ENCODE data around the gene PCBP1. TPM values are rescaled to one million over a fixed set of nuclear protein-coding genes. Genes with fewer than 3 reads are reported as not detected.

Gene PCBP1
- total and polyA plus RNA-seq, 9 of the 15 experiments (the other 6 are each of a cell fraction or from before 2014, with no cell fraction given), result 19.2 to 407 (median 78.1) TPM

DNA sequence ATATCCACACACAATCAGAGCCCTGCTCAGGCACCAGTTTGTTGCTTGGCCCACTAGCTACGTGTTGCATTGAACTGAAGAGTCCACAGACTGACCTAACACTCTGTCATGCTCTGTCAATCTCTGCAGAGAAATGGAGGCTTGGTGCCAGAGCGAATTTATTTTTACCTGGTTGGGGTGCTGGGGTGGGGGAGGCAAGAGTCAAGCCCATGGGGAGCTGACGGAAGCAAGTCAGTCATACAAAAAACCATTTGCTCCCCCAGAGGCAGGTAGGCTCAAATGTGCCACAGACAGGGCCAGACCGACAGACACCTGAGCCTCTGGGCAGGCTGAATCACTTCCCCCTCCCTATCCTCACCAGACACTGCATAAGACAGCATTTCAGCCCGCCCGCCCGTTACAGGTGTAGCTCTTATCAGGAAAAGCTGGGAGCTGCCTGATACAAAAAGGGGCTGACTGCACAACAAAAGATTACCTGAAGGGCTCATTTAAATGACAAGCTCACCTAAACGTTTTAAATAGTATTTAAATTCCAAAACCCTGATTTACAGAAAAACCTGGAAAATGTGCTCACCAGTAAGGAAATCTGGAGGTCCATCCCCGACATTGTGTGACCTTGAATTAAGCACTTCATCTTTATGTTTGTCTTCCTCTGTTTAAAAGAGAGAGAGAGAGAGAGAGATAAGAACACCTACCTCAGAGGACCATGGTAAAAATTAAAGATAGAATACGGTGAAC lies 2.1 kb upstream of the PCBP1 start (continued):
- TF ChIP-seq, protein P1, sequence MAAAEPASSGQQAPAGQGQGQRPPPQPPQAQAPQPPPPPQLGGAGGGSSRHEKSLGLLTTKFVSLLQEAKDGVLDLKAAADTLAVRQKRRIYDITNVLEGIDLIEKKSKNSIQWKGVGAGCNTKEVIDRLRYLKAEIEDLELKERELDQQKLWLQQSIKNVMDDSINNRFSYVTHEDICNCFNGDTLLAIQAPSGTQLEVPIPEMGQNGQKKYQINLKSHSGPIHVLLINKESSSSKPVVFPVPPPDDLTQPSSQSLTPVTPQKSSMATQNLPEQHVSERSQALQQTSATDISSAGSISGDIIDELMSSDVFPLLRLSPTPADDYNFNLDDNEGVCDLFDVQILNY (CRISPR knock-in tag; IDR thresholded peaks at IDR 0.05), result no peak
- TF ChIP-seq PRDM10 (IDR thresholded peaks at IDR 0.05; ENCODE audit: partially characterized antibody), result no peak
- no peak for TF ChIP-seq NEUROD1 (IDR thresholded peaks at IDR 0.05; ENCODE audit: borderline replicate concordance, low read depth, low read length, partially characterized antibody)
- TF ChIP-seq CTBP1 (IDR thresholded peaks at IDR 0.05; ENCODE audit: borderline replicate concordance), result peak; percentile 81; the same call in 1 of the 2 replicates
- TF ChIP-seq ZNF764 (CRISPR knock-in tag; IDR thresholded peaks at IDR 0.05; ENCODE audit: low read depth), result no peak
- no peak for TF ChIP-seq ZNF274 (IDR thresholded peaks at IDR 0.05; ENCODE audit: borderline replicate concordance, low read depth, low read length)
- no peak for TF ChIP-seq U2AF1 (optimal IDR thresholded peaks at IDR 0.05; ENCODE audit: low read depth, low read length)
- no peak for TF ChIP-seq ZNF165 (CRISPR knock-in tag; IDR thresholded peaks at IDR 0.05; ENCODE audit: borderline replicate concordance)
- no peak for TF ChIP-seq HBP1 (CRISPR knock-in tag; IDR thresholded peaks at IDR 0.05)
- TF ChIP-seq ZNF347 (CRISPR knock-in tag; IDR thresholded peaks at IDR 0.05; ENCODE audit: low read depth), result no peak
- TF ChIP-seq EHMT2 (IDR thresholded peaks at IDR 0.05), result no peak
- TF ChIP-seq ZNF79 (CRISPR knock-in tag; IDR thresholded peaks at IDR 0.05; ENCODE audit: low read depth), result no peak
- no peak for TF ChIP-seq KAT8 (IDR thresholded peaks at IDR 0.05; ENCODE audit: low read depth)
- TF ChIP-seq PRPF4 (IDR thresholded peaks at IDR 0.05; ENCODE audit: insufficient read depth, low read depth, low read length, poor library complexity, severe bottlenecking), result no peak
- TF ChIP-seq GABPA (tag; conservative IDR thresholded peaks at IDR 0.05; ENCODE audit: low read depth), result no peak
- TF ChIP-seq SMARCA5 (IDR thresholded peaks at IDR 0.05), result no peak
- no peak for TF ChIP-seq POLR2A (conservative IDR thresholded peaks at IDR 0.05)
- TF ChIP-seq ARID3A (IDR thresholded peaks at IDR 0.05; ENCODE audit: borderline replicate concordance, low read depth, low read length), result 0 out of 2 replicates have a peak, but pooled peaks have one; percentile 51
- no peak for TF ChIP-seq SAFB (IDR thresholded peaks at IDR 0.05; ENCODE audit: borderline replicate concordance, low read depth, low read length)
- TF ChIP-seq ZFP36 (IDR thresholded peaks at IDR 0.05; ENCODE audit: low read depth, low read length, partially characterized antibody), result no peak
- TF ChIP-seq ZEB2 (IDR thresholded peaks at IDR 0.05), result peak; percentile 97
- TF ChIP-seq BRD4 (IDR thresholded peaks at IDR 0.05), result no peak; the same call in 1 of the 2 replicates

All from K562 (cell line).